ENCODE data around the gene AP1M1. TPM values are rescaled to one million over a fixed set of nuclear protein-coding genes. Genes with fewer than 3 reads are reported as not detected.

Gene AP1M1
- total and polyA plus RNA-seq, 2 of the 4 experiments (the other 2 are of a cell fraction) = 85.1 to 99.1 TPM

- H2BK20ac ChIP-seq (ENCODE audit: low read depth, low read length) = no peak overlapping the region
- POLR2A ChIA-PET (ENCODE audit: unreplicated experiment) = no interaction called here
- no peaks in the 10 kb centered on the region for H3K79me1 ChIP-seq (ENCODE audit: low read depth in 1 of 2, low read length in 2 of 2)
- no peak overlapping the region for H4K8ac ChIP-seq (ENCODE audit: low read depth in 2 of 2, low read length in 2 of 2)
- H3K4me2 ChIP-seq (ENCODE audit: low read depth, low read length) = no peak overlapping the region
- 0 out of 2 replicates have a peak, but pooled peaks cover 6% of the 10 kb centered on the region for H3K9me1 ChIP-seq (ENCODE audit: insufficient read depth, low read length)
- no peak overlapping the region for H3K4me3 ChIP-seq (ENCODE audit: insufficient read depth, low read depth, low read length)
- intact Hi-C loops (cut with micrococcal nuclease) = no loop called here
- H3K9ac ChIP-seq (ENCODE audit: low read depth, low read length) = no peak overlapping the region
- no peaks in the 10 kb centered on the region for H3K9me3 ChIP-seq (ENCODE audit: control insufficient read depth, insufficient read depth, low read length)
- H3K27me3 ChIP-seq (ENCODE audit: control insufficient read depth, insufficient read depth, low read length) = no peaks in the 10 kb centered on the region
- H2BK15ac ChIP-seq (ENCODE audit: low read depth, low read length) = no peak overlapping the region
- no peak for ATAC-seq (ENCODE audit: low read depth)
- TF ChIP-seq POLR2A (IDR thresholded peaks at IDR 0.05; ENCODE audit: low read depth, low read length) (no peak), RCOR1 (IDR thresholded peaks at IDR 0.05; ENCODE audit: insufficient replicate concordance, low read length) (no peak), CTCF (conservative IDR thresholded peaks at IDR 0.05; ENCODE audit: low read depth, low read length) (no peak), ELK1 (IDR thresholded peaks at IDR 0.05; ENCODE audit: borderline replicate concordance, low read depth, low read length) (no peak), USF2 (IDR thresholded peaks at IDR 0.05; ENCODE audit: low read depth, low read length) (no peak), MAZ (IDR thresholded peaks at IDR 0.05; ENCODE audit: borderline replicate concordance, low read depth, low read length) (no peak), BHLHE40 (IDR thresholded peaks at IDR 0.05; ENCODE audit: low read depth, low read length) (no peak), NFE2L2 (IDR thresholded peaks at IDR 0.05; ENCODE audit: low read depth, low read length) (no peak), CEBPB (IDR thresholded peaks at IDR 0.05; ENCODE audit: low read depth, low read length) (no peak), FOS (IDR thresholded peaks at IDR 0.05; ENCODE audit: low read depth, low read length) (no peak), MAFK (IDR thresholded peaks at IDR 0.05; ENCODE audit: low read depth, low read length) (no peak), RAD21 (IDR thresholded peaks at IDR 0.05; ENCODE audit: low read length) (no peak)
- peak overlapping the region; percentile 24; the same call in 1 of the 2 replicates for H2AK5ac ChIP-seq (ENCODE audit: low read depth, low read length)
- H3K14ac ChIP-seq (replicated peaks; ENCODE audit: low read depth, low read length) = no peak overlapping the region
- H3K56ac ChIP-seq (ENCODE audit: extremely low read depth, insufficient read depth, low read length) = no peak overlapping the region
- in situ Hi-C loops (cut with MboI; ENCODE audit: low sequenced_read_pairs) = loop anchor here (5.0 kb wide), 2 partner anchors 74 to 134 kb away; partner anchors contain the start of gene KLF2
- no peak overlapping the region for H3K18ac ChIP-seq (ENCODE audit: low read depth, low read length)
- no peak overlapping the region for H4K5ac ChIP-seq (ENCODE audit: low read depth, low read length)
- no TSS peak for BruUV-seq (replicated peaks)
- H3K23ac ChIP-seq (ENCODE audit: low read depth, low read length) = no peak overlapping the region
- H2BK120ac ChIP-seq (ENCODE audit: low read depth, low read length) = no peak overlapping the region
- H2AK9ac ChIP-seq (replicated peaks; ENCODE audit: low read depth, low read length, poor library complexity) = peak overlapping the region; percentile 37
- H2AFZ ChIP-seq (replicated peaks; ENCODE audit: low read length, poor library complexity) = no peak overlapping the region
- CTCF ChIA-PET = interaction anchor here (0.6 to 5.1 kb wide), 7 partner anchors 14 to 141 kb away, joined by 3 to 33 read pairs (median 4); no protein-coding TSS in a partner anchor
- no peak overlapping the region for H4K91ac ChIP-seq (ENCODE audit: insufficient read depth, low read depth, low read length)
- H2BK5ac ChIP-seq (ENCODE audit: low read depth, low read length, poor library complexity, severe bottlenecking) = no peak overlapping the region
- H3K4ac ChIP-seq (ENCODE audit: low read depth, low read length) = no peak overlapping the region
- H3K4me1 ChIP-seq (ENCODE audit: control insufficient read depth, insufficient read depth, low read length) = no peaks in the 10 kb centered on the region; the same call in 1 of the 2 replicates
- H3K36me3 ChIP-seq (ENCODE audit: control insufficient read depth, insufficient read depth, low read length) = no peaks in the 10 kb centered on the region
- no CpG with 5 or more reads among the region's 7 CpGs for WGBS, 2 experiments (ENCODE audit: extremely low coverage in 2 of 2, insufficient read length in 1 of 2)
- no peak for DNase-seq
- dilution Hi-C loops (cut with HindIII; ENCODE audit: low sequenced_read_pairs, unreplicated experiment) = no loop called here
- 0 out of 2 replicates have a peak, but pooled peaks cover 4% of the 10 kb centered on the region for H4K20me1 ChIP-seq (ENCODE audit: insufficient read depth, low read length)
- no peak overlapping the region for H3K27ac ChIP-seq (ENCODE audit: insufficient read depth, low read length)
Measured at GRCh38 chr19:16248380-16249023, 50.8 kb downstream of the AP1M1 start.

All from IMR-90 (cell line).